ENCODE results near the gene ALKBH4.
"Not testable (repeated sequence)": the region's sequence is repeated elsewhere in the genome, so short reads cannot be mapped to it uniquely, and the experiment has no call there.

GRCh38 chr7:102484317-102484716, 19.7 kb upstream of the ALKBH4 start:
- TF ChIP-seq CTCF, POLR2A (IDR thresholded peaks at IDR 0.05): not testable (repeated sequence)
